ENCODE data around the gene SH3BP5. TPM values are rescaled to one million over a fixed set of nuclear protein-coding genes. Genes with fewer than 3 reads are reported as not detected.

SH3BP5 gene
- total RNA-seq = 100 to 1,000 TPM in 3 of 4 donors, 10 to 100 TPM in 1; 99.0 to 113 (median 105) TPM

DNA sequence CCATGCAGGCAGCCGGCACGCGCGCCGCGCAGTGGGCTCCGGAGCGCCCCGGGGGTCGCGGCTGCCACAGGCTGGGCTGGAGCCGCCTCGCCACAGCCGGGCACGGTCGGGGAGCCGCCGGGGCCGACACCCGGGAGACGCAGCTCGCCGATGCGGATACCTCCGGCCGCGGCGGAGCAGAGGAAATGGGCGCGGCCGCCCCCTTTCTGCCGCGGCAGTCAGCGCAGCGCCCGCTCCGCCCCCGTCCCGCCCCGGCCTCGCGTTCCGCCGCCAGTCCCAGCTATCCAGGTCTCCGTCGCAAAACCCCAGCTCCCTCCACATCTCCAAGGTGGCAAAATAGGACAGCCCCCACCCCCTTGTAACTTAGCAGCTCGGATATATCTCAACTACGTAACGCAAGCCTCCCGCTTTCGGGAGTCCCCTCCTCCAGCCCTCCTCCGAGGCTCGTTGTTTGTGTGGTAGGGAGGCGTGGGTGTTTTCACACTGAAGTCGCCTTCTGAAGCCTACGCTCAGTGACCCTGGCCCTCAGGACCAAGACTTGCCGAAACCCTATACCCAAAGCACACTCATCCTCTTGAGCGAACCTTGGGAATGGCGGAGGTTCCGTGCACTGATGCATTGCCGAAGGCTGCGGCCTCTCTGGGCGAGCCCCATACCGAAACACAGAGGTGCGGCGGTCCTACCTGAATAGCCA lies at the start of gene SH3BP5:
SH3BP5 (minus strand) TSS at position 182 of the 694 bp plus-strand sequence; CDS start at position 4, 178 bp downstream.
- H3K36me3 ChIP-seq = no peaks in the 10 kb centered on the region
- TF ChIP-seq, protein P1, sequence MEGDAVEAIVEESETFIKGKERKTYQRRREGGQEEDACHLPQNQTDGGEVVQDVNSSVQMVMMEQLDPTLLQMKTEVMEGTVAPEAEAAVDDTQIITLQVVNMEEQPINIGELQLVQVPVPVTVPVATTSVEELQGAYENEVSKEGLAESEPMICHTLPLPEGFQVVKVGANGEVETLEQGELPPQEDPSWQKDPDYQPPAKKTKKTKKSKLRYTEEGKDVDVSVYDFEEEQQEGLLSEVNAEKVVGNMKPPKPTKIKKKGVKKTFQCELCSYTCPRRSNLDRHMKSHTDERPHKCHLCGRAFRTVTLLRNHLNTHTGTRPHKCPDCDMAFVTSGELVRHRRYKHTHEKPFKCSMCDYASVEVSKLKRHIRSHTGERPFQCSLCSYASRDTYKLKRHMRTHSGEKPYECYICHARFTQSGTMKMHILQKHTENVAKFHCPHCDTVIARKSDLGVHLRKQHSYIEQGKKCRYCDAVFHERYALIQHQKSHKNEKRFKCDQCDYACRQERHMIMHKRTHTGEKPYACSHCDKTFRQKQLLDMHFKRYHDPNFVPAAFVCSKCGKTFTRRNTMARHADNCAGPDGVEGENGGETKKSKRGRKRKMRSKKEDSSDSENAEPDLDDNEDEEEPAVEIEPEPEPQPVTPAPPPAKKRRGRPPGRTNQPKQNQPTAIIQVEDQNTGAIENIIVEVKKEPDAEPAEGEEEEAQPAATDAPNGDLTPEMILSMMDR (IDR thresholded peaks at IDR 0.05) = peak; percentile 82 to 97 (median 97)
- peak; percentile 91 to 94 for TF ChIP-seq POLR2A (IDR thresholded peaks at IDR 0.05)
- peak in 1 of 2 donors; percentile 81 for TF ChIP-seq EP300 (IDR thresholded peaks at IDR 0.05)
- peak; percentile 64 to 66 for DNase-seq (ENCODE audit: low spot score in 2 of 2)
- peaks cover 0 to 47% (median 38%) of the 10 kb centered on the region in 4 donors for H3K4me1 ChIP-seq
- 11 to 21% methylated on average over 31 to 47 of the region's 66 CpGs for WGBS, 2 donors
- peak within 1 kb of the TSS; percentile 87 to 94 (median 92) for H3K4me3 ChIP-seq
- H3K27ac ChIP-seq = peak within 1 kb of the TSS; percentile 94 to 98 (median 96)
- no peaks in the 10 kb centered on the region for H3K27me3 ChIP-seq
- H3K9me3 ChIP-seq = no peaks in the 10 kb centered on the region

- no peaks in the 10 kb centered on the region for H3K36me3 ChIP-seq
- no peaks in the 10 kb centered on the region for H3K27me3 ChIP-seq
- TF ChIP-seq POLR2A (IDR thresholded peaks at IDR 0.05) (no peak), EP300 (IDR thresholded peaks at IDR 0.05) (no peak)
- TF ChIP-seq, protein P1 (IDR thresholded peaks at IDR 0.05) = no peak
- H3K4me3 ChIP-seq = no peak overlapping the region
- H3K4me1 ChIP-seq = peaks cover 0 to 11% (median 0%) of the 10 kb centered on the region in 4 donors
- no peak overlapping the region for H3K27ac ChIP-seq
- 71 to 75% methylated on average over 6 of the region's 6 CpGs for WGBS, 2 donors
- H3K9me3 ChIP-seq = peaks cover 0 to 5% (median 2%) of the 10 kb centered on the region in 4 donors
- no peak for DNase-seq (ENCODE audit: low spot score in 2 of 2)
Observed at GRCh38 chr3:15380980-15381890, 48.8 kb upstream of the SH3BP5 start.

- TF ChIP-seq POLR2A (IDR thresholded peaks at IDR 0.05) (no peak), EP300 (IDR thresholded peaks at IDR 0.05) (peak; percentile 91 to 99)
- TF ChIP-seq, protein P1 (IDR thresholded peaks at IDR 0.05) = peak; percentile 70 to 94 (median 83)
- peaks cover 0 to 5% (median 0%) of the 10 kb centered on the region in 4 donors for H3K4me1 ChIP-seq
- 23 to 27% methylated on average over 16 of the region's 16 CpGs for WGBS, 2 donors
- no peaks in the 10 kb centered on the region for H3K27me3 ChIP-seq
- H3K9me3 ChIP-seq = no peaks in the 10 kb centered on the region
- H3K4me3 ChIP-seq = no peak overlapping the region
- H3K36me3 ChIP-seq = no peaks in the 10 kb centered on the region
- DNase-seq (ENCODE audit: low spot score in 2 of 2) = peak; percentile 94 to 98
- peak overlapping the region; percentile 28 to 85 (median 80) for H3K27ac ChIP-seq
Observed at GRCh38 chr3:15377961-15378791, 45.8 kb upstream of the SH3BP5 start.

DNA sequence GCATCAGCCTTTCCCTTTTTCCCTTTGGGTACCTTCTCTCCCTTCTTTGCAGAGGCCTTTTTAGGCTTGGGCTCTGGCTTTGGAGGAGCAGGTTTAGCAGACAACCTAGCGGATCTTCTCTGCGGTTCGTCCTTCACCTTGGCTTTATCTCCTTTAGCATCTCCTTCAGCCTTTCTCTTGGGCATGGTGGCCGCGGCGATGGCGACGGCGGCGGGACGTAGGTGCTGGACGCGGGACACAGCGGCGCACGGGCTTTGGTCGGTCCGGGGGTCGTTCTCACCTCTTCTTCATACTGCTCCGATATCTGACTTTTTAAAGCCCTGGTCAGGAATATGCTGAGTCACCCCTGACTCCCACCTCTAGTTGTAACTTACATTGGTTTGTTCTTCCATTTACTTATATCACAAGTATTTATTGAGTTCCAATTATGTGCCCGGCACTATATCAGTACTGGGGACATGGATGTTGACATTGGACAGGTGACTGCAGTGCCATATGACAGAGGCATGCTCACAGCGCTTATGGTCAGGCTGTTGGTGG lies 43.1 kb upstream of the SH3BP5 start:
- TF ChIP-seq, protein P1 (IDR thresholded peaks at IDR 0.05) = no peak
- TF ChIP-seq POLR2A (IDR thresholded peaks at IDR 0.05) (no peak), EP300 (IDR thresholded peaks at IDR 0.05) (no peak)
- 97% methylated on average over 22 of the region's 22 CpGs for WGBS, 2 donors
- H3K4me3 ChIP-seq = no peak overlapping the region
- no peaks in the 10 kb centered on the region for H3K36me3 ChIP-seq
- H3K27me3 ChIP-seq = no peaks in the 10 kb centered on the region
- DNase-seq (ENCODE audit: low spot score in 2 of 2) = no peak
- H3K4me1 ChIP-seq = peaks cover 0 to 5% (median 0%) of the 10 kb centered on the region in 4 donors
- no peak overlapping the region for H3K27ac ChIP-seq
- no peaks in the 10 kb centered on the region for H3K9me3 ChIP-seq

Data from tibial nerve (tissue), 4 donors.